Measurements from ENCODE around the gene CDADC1. TPM values are rescaled to one million over a fixed set of nuclear protein-coding genes. Genes with fewer than 3 reads are reported as not detected.

CDADC1 gene
- total RNA-seq, 4 donors from 2014 or later: 1.1 to 4.0 (median 2.8) TPM

DNA sequence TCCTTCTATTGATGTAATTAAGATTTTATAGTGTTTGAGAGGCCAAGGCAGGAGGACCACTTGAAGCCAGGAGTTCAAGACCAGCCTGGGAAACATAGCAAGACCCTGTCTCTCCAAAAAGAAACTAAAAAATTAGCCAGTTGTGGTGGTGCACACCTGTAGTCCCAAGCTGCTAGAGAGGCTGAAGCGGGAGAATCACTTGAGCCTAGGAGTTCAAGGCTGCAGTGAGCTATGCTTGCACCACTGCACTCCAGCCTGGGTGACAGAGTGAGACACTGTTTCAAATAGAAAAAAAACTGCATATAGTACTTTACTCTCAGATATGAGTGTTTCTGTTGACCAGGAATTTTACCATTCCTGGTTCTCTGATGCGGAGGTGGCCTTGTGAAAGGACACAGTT lies 48.9 kb downstream of the CDADC1 start:
- intact Hi-C loops (cut with DNase I): no loop called here
- DNase-seq: no peak
- 96 to 100% methylated on average over 2 of the region's 2 CpGs for WGBS, 2 donors
- no peaks in the 10 kb centered on the region for H3K9me3 ChIP-seq
- peaks cover 0 to 8% (median 0%) of the 10 kb centered on the region in 3 donors for H3K36me3 ChIP-seq
- no peak overlapping the region for H3K27ac ChIP-seq
- no peak overlapping the region for H3K4me3 ChIP-seq
- TF ChIP-seq POLR2A (IDR thresholded peaks at IDR 0.05): no peak
- no peak for TF ChIP-seq CTCF (IDR thresholded peaks at IDR 0.05)
- H3K4me1 ChIP-seq: peaks cover 4 to 19% (median 4%) of the 10 kb centered on the region in 3 donors
- H3K27me3 ChIP-seq: no peaks in the 10 kb centered on the region

GRCh38 chr13:49297338-49297737 lies 49.6 kb downstream of the CDADC1 start:
- peaks cover 4 to 24% (median 6%) of the 10 kb centered on the region in 3 donors for H3K4me1 ChIP-seq
- no peak overlapping the region for H3K27ac ChIP-seq
- no peak for DNase-seq
- intact Hi-C loops (cut with DNase I): no loop called here
- no peak for TF ChIP-seq POLR2A (IDR thresholded peaks at IDR 0.05)
- no peak for TF ChIP-seq CTCF (IDR thresholded peaks at IDR 0.05)
- H3K9me3 ChIP-seq: no peaks in the 10 kb centered on the region
- peaks cover 0 to 8% (median 0%) of the 10 kb centered on the region in 3 donors for H3K36me3 ChIP-seq
- H3K4me3 ChIP-seq: no peak overlapping the region
- WGBS, 2 donors: 83% methylated on average over 2 of the region's 4 CpGs; no CpG with 5 or more reads in 1 of the 2 donors
- H3K27me3 ChIP-seq: no peaks in the 10 kb centered on the region

DNA sequence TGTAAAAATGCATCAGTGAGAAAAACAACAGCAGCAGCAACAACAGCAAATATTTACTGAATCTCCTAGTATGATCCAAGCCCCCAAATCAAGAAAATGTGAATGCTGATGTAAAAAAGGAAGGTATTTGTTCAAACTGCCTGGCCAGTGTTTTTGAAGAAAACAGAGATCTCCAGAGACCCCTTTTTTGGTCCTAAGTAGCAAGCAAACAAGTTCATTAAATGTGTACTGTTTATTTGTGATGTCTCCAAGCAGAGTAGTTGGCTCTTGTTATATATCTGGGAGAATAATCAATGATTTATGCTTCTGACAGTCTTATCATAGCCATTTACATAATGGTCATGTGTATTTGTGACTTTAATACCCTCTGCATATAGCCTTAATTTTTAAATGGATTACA lies 50.7 kb downstream of the CDADC1 start:
- intact Hi-C loops (cut with DNase I): no loop called here
- Histone ChIP-seq H3K27me3 (no peaks in the 10 kb centered on the region), H3K9me3 (no peaks in the 10 kb centered on the region), H3K4me1 (peaks cover 4 to 28% (median 6%) of the 10 kb centered on the region in 3 donors), H3K27ac (peak overlapping the region in 1 of 4 donors; percentile 9), H3K36me3 (no peaks in the 10 kb centered on the region), H3K4me3 (no peak overlapping the region)
- TF ChIP-seq CTCF (IDR thresholded peaks at IDR 0.05): no peak
- TF ChIP-seq POLR2A (IDR thresholded peaks at IDR 0.05): no peak
- DNase-seq: no peak

DNA sequence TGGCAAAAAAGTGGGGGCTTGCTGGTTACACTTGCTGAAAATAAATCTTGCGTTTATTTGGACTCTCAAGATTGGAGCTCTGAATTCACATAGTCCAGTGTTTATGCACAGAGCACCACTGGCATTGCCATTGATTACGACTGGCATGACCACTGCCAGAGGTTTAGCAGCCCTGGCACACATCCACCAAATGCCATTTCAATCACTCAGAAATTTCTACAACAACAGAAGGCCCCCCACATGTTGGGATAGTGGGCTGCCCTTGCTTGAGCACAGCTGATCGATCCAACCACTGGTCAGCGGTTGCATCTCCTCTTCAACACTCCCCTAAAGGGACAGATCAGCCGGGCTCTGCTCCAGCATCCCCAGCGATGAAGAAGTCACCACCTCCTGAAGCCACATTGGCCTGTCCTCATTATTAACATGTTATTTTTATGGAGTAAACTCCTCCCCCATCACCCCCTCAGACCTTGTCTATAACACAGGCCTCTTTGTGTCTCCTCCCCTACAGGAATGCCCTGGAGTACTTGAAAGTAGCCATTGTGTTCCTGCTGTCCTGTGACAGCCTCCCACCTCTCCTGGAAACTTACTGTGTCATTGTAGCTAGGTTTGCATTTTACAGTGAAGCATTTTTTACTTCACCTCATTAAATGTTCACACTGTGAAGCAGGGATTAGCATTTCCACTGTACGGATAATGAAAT lies 51.3 kb downstream of the CDADC1 start:
- peaks cover 6 to 35% (median 7%) of the 10 kb centered on the region in 3 donors for H3K4me1 ChIP-seq
- no peak for DNase-seq
- intact Hi-C loops (cut with DNase I): no loop called here
- H3K9me3 ChIP-seq: no peaks in the 10 kb centered on the region
- H3K27me3 ChIP-seq: no peaks in the 10 kb centered on the region
- TF ChIP-seq CTCF (IDR thresholded peaks at IDR 0.05) (no peak), POLR2A (IDR thresholded peaks at IDR 0.05) (no peak)
- no peak overlapping the region for H3K4me3 ChIP-seq
- WGBS, 2 donors: 77 to 88% methylated on average over 6 to 7 of the region's 7 CpGs
- H3K27ac ChIP-seq: peak overlapping the region in 1 of 4 donors; percentile 9
- H3K36me3 ChIP-seq: no peaks in the 10 kb centered on the region

- no peaks in the 10 kb centered on the region for H3K9me3 ChIP-seq
- DNase-seq: no peak
- TF ChIP-seq POLR2A (IDR thresholded peaks at IDR 0.05) (no peak), CTCF (IDR thresholded peaks at IDR 0.05) (no peak)
- intact Hi-C loops (cut with DNase I): loop anchor here (5.0 kb wide), 2 partner anchors 137 to 307 kb away; no protein-coding TSS in a partner anchor
- H3K27ac ChIP-seq: no peak overlapping the region
- no peak overlapping the region for H3K4me3 ChIP-seq
- no peaks in the 10 kb centered on the region for H3K27me3 ChIP-seq
- 57 to 62% methylated on average over 5 of the region's 5 CpGs for WGBS, 2 donors
- no peaks in the 10 kb centered on the region for H3K36me3 ChIP-seq
- H3K4me1 ChIP-seq: peaks cover 6 to 47% (median 7%) of the 10 kb centered on the region in 3 donors
These were observed 52.6 kb downstream of the CDADC1 start for GRCh38 chr13:49300276-49300675.

All from esophagus squamous epithelium (tissue), 5 donors.